K562 (cell line): Measurements from ENCODE around the gene FYB1. TPM values are rescaled to one million over a fixed set of nuclear protein-coding genes. Genes with fewer than 3 reads are reported as not detected.

ENCODE experiments used
- CAMTA2 ChIP-seq: fragments of 250-450 bp; sonication (Bioruptor Pico); conservative IDR thresholded peaks from 2 replicates; pipeline ENCODE4 v1.5.1; 2022
- CHD4 ChIP-seq: fragments of 200-600 bp; sonication (generic); IDR thresholded peaks from 3 replicates; pipeline ENCODE4 v1.6.1; 2012; ENCODE audit warnings: low read depth, mild to moderate bottlenecking, mixed read lengths, low read length, inconsistent platforms; ENCODE audit not compliant: insufficient read depth, insufficient replicate concordance, poor library complexity, severe bottlenecking
- CREM ChIP-seq: IDR thresholded peaks from 2 replicates; pipeline ENCODE4 v1.6.1; 2014; ENCODE audit warnings: antibody characterized with exemption, low read depth
- ELK3 ChIP-seq: fragments of 450-650 bp; formaldehyde crosslinking; IDR thresholded peaks from 2 replicates; pipeline ENCODE4 v1.4.0; 2020; ENCODE audit warnings: mild to moderate bottlenecking
- IRF2 ChIP-seq: sonication (generic); formaldehyde crosslinking; IDR thresholded peaks from 2 replicates; pipeline ENCODE4 v1.8.1; 2022; ENCODE audit warnings: mild to moderate bottlenecking, missing genetic modification reagents
- IRF9 ChIP-seq: fragments of 450-650 bp; IDR thresholded peaks from 2 replicates; pipeline ENCODE4 v1.6.1; 2016; ENCODE audit warnings: missing biosample characterization, missing genetic modification characterization
- KLF6 ChIP-seq: fragments of 250-450 bp; sonication (Bioruptor Pico); IDR thresholded peaks from 2 replicates; pipeline ENCODE4 v1.4.0; 2020; ENCODE audit warnings: mild to moderate bottlenecking, moderate library complexity, borderline replicate concordance
- NFE2L1 ChIP-seq: fragments of 450-650 bp; IDR thresholded peaks from 2 replicates; pipeline ENCODE4 v1.6.1; 2016; ENCODE audit warnings: missing genetic modification characterization, low read depth, mild to moderate bottlenecking, missing compliant biosample characterization, moderate library complexity, borderline replicate concordance
- THRA ChIP-seq: fragments of 450-650 bp; IDR thresholded peaks from 2 replicates; pipeline ENCODE4 v1.6.1; 2017; ENCODE audit warnings: mild to moderate bottlenecking, moderate library complexity
- ZBTB26 ChIP-seq: fragments of 450-650 bp; formaldehyde crosslinking; IDR thresholded peaks from 2 replicates; pipeline ENCODE4 v1.4.0; 2022; ENCODE audit warnings: missing genetic modification characterization
- ZBTB5 ChIP-seq: fragments of 450-650 bp; IDR thresholded peaks from 2 replicates; pipeline ENCODE4 v1.6.1; 2017; ENCODE audit warnings: antibody characterized with exemption
- ZKSCAN3 ChIP-seq: fragments of 250-450 bp; sonication (Bioruptor Pico); IDR thresholded peaks from 2 replicates; pipeline ENCODE4 v1.4.0; 2020
- ZNF184 ChIP-seq: sonication (generic); formaldehyde crosslinking; IDR thresholded peaks from 2 replicates; pipeline ENCODE4 v1.5.0; 2020; ENCODE audit warnings: missing genetic modification reagents
- ZNF766 ChIP-seq: fragments of 200-800 bp; sonication (Bioruptor generic); conservative IDR thresholded peaks from 2 replicates; pipeline ENCODE4 v1.6.1; 2016; ENCODE audit warnings: missing genetic modification characterization, missing compliant biosample characterization
- ZSCAN32 ChIP-seq: fragments of 450-650 bp; formaldehyde crosslinking; IDR thresholded peaks from 2 replicates; pipeline ENCODE4 v1.4.0; 2020; ENCODE audit warnings: mild to moderate bottlenecking, moderate library complexity
- polyA plus RNA-seq, 8 experiments: library from polyadenylated mRNA; depleted of rRNA in 4 of 8; stranded (reverse) in 5 of 8; unstranded in 3 of 8; fragments of >200 nt; fragmentation: Nextera tagmentation in 2 of 8; fragmentation: Illumina TruSeq in 1 of 8; extraction: Ambion mirVana in 2 of 8; extraction: Trizol in 1 of 8; gene quantifications; 2 replicates each; pipeline versions ENCODE4 v1.2.1 to v1.2.3, GENCODE V29; 2011 to 2014; ENCODE audit warnings: inconsistent platforms in 1 of 8, missing spikeins in 1 of 8
- total RNA-seq, 7 experiments: library from RNA; depleted of rRNA in 6 of 7; stranded (reverse); fragments of >200 nt in 6 of 7; fragmentation: Illumina TruSeq in 2 of 7; extraction: Trizol in 2 of 7; gene quantifications; 2 replicates each; pipeline versions ENCODE4 v1.2.1 to v1.2.3, GENCODE V29; 2011 to 2021; ENCODE audit warnings: low replicate concordance in 1 of 7
- TF ChIP-seq, protein P1 (sequence below): fragments of 250-450 bp; sonication (Bioruptor Pico); IDR thresholded peaks from 2 replicates; pipeline ENCODE4 v1.8.0; 2022; ENCODE audit warnings: moderate library complexity, mild to moderate bottlenecking, inconsistent platforms
- TF ChIP-seq, protein P2 (sequence below): fragments of 250-450 bp; sonication (Bioruptor Pico); IDR thresholded peaks from 2 replicates; pipeline ENCODE4 v1.5.0; 2021; ENCODE audit warnings: mild to moderate bottlenecking, moderate library complexity

The FYB1 gene
- total and polyA plus RNA-seq, 9 of the 15 experiments (the other 6 are each of a cell fraction or from before 2014, with no cell fraction given) = 4.7 to 31.5 (median 9.7) TPM

GRCh38 chr5:39149966-39150365 is 69.4 kb downstream of the FYB1 start (continued):
- TF ChIP-seq ZSCAN32 (CRISPR knock-in tag) (0 out of 2 replicates have a peak, but pooled peaks have one; percentile 52), THRA (no peak), NFE2L1 (tag) (peak; percentile 20; the same call in 1 of the 2 replicates), IRF2 (CRISPR knock-in tag) (no peak), ZBTB5 (no peak), CAMTA2 (CRISPR knock-in tag) (no peak), ZNF184 (no peak), KLF6 (CRISPR knock-in tag) (peak; percentile 93), CREM (no peak), ZKSCAN3 (0 out of 2 replicates have a peak, but pooled peaks have one; percentile 48), ZBTB26 (CRISPR knock-in tag) (no peak), CHD4 (no peak), IRF9 (tag) (peak; percentile 82), ELK3 (CRISPR knock-in tag) (no peak), ZNF766 (peak; percentile 91)
- TF ChIP-seq, protein P1, sequence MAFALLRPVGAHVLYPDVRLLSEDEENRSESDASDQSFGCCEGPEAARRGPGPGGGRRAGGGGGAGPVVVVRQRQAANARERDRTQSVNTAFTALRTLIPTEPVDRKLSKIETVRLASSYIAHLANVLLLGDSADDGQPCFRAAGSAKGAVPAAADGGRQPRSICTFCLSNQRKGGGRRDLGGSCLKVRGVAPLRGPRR (CRISPR knock-in tag) = no peak; the same call in 1 of the 2 replicates
- TF ChIP-seq, protein P2, sequence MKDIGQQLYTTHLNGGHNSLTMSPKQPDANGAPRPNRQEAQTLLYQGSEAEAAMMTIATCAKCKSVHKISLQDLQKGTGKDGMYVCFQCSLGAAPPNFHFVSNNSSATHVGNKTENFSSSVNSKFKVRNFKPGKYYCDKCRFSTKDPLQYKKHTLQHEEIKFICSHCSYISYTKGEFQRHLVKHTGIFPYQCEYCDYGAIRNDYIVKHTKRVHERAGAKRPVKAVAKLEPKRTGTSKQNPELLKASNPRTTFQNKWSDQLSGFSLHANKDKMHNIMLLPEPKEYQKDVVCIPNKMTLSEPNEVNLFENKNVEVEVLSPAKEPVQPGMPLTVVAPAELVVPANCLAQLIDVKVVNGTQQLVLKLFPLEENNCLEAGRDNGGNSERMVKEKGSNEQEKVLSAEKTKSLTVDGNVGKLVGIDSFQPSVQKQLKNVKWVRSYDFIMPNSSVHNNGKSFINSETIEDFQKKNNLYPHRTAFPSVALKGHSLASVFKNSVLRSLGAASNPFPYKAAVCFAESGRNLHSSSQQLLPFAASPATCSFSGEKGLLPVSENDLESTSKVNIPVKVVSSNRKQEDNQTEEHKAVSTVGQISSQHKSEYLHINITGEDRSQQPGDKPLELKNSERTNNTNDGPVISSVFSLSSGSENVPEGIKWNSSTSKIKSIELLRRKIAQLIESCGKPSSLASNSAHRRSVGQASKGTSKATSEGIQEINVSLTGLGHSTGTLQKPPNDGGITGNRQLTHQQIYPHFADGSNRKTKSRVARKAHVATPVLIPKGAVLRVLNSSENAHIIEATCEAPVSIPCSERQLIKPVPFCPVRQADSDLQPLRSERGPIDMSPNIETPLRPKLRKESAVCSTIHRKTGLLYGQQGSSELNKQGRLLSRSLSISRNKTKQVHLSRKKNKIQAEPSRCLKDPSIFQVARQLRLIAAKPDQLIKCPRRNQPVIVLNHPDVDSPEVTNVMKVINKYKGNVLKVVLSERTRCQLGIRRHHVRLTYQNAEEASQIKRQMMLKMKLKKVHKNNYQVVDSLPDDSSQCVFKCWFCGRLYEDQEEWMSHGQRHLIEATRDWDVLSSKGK (CRISPR knock-in tag) = no peak
